ENCODE results near the gene FBRSL1.

The FBRSL1 gene

GRCh38 chr12:132496358-132496669, 6.4 kb downstream of the FBRSL1 start:
- no peak for DNase-seq (ENCODE audit: low read depth in 2 of 2)

GRCh38 chr12:132496710-132497109, 6.8 kb downstream of the FBRSL1 start:
- DNase-seq (ENCODE audit: low read depth in 2 of 2), result no peak

- no peak for DNase-seq (ENCODE audit: low read depth in 2 of 2)
These were observed 7.8 kb downstream of the FBRSL1 start for GRCh38 chr12:132497514-132498405.

GRCh38 chr12:132498931-132499330, 9.0 kb downstream of the FBRSL1 start:
- no peak for DNase-seq (ENCODE audit: low read depth in 2 of 2)

GRCh38 chr12:132500142-132500855, 10.3 kb downstream of the FBRSL1 start:
- DNase-seq (ENCODE audit: low read depth in 2 of 2), result no peak

- DNase-seq (ENCODE audit: low read depth in 2 of 2), result no peak
These were observed 10.9 kb downstream of the FBRSL1 start for GRCh38 chr12:132500856-132501180.

GRCh38 chr12:132501204-132501940, 11.4 kb downstream of the FBRSL1 start:
- DNase-seq (ENCODE audit: low read depth in 2 of 2), result no peak

- no peak for DNase-seq (ENCODE audit: low read depth in 2 of 2)
These were observed 12.4 kb downstream of the FBRSL1 start for GRCh38 chr12:132502149-132502881.

- no peak for DNase-seq (ENCODE audit: low read depth in 2 of 2)
These were observed 12.9 kb downstream of the FBRSL1 start for GRCh38 chr12:132502882-132503193.

GRCh38 chr12:132503618-132504204, 13.8 kb downstream of the FBRSL1 start:
- no peak for DNase-seq (ENCODE audit: low read depth in 2 of 2)

- no peak for DNase-seq (ENCODE audit: low read depth in 2 of 2)
These were observed 15.3 kb downstream of the FBRSL1 start for GRCh38 chr12:132505105-132505851.

- DNase-seq (ENCODE audit: low read depth in 2 of 2), result no peak
These were observed 15.9 kb downstream of the FBRSL1 start for GRCh38 chr12:132505852-132506219.

- DNase-seq (ENCODE audit: low read depth in 2 of 2), result no peak
These were observed 16.6 kb downstream of the FBRSL1 start for GRCh38 chr12:132506328-132507160.

GRCh38 chr12:132507161-132507538, 17.2 kb downstream of the FBRSL1 start:
- DNase-seq (ENCODE audit: low read depth in 2 of 2), result no peak

GRCh38 chr12:132507656-132508490, 17.9 kb downstream of the FBRSL1 start:
- DNase-seq (ENCODE audit: low read depth in 2 of 2), result no peak

- no peak for DNase-seq (ENCODE audit: low read depth in 2 of 2)
These were observed 18.5 kb downstream of the FBRSL1 start for GRCh38 chr12:132508491-132508740.

GRCh38 chr12:132508860-132509732, 19.1 kb downstream of the FBRSL1 start:
- DNase-seq (ENCODE audit: low read depth in 2 of 2), result no peak

GRCh38 chr12:132510111-132510724, 20.3 kb downstream of the FBRSL1 start:
- DNase-seq (ENCODE audit: low read depth in 2 of 2), result no peak
